NOMO-1 treated with DMSO at 0.1 percent for 48 hours (cell line): Measurements from ENCODE around the gene TGFBRAP1.
A peak's percentile ranks its signal among the peaks of the same experiment; 100 is the strongest.

Source experiments
- DNase-seq: peaks from one replicate; lab custom pipeline; 2025; ENCODE audit not compliant: unreplicated experiment; lab: John Stamatoyannopoulos, UW

The TGFBRAP1 gene

GRCh38 chr2:105243961-105244360 is 85.6 kb downstream of the TGFBRAP1 start:
- no peak for DNase-seq

GRCh38 chr2:105242286-105242993 is 87.1 kb downstream of the TGFBRAP1 start:
- DNase-seq = no peak

GRCh38 chr2:105241443-105241842 is 88.1 kb downstream of the TGFBRAP1 start, which contains the start of gene GPR45:
GPR45 (plus strand) TSS chr2:105241743; CDS start chr2:105241859, 116 bp downstream.
- no peak for DNase-seq

GRCh38 chr2:105239924-105240323 is 89.6 kb downstream of the TGFBRAP1 start:
- no peak for DNase-seq

- no peak for DNase-seq
Measured at GRCh38 chr2:105238664-105239240, 90.8 kb downstream of the TGFBRAP1 start.

- DNase-seq = no peak
Measured at GRCh38 chr2:105237045-105237765, 92.3 kb downstream of the TGFBRAP1 start.

- DNase-seq = no peak
Measured at GRCh38 chr2:105236060-105236424, 93.5 kb downstream of the TGFBRAP1 start.

- DNase-seq = peak; percentile 45
Measured at GRCh38 chr2:105235388-105236059, 94.0 kb downstream of the TGFBRAP1 start.

GRCh38 chr2:105231232-105231619 is 98.3 kb downstream of the TGFBRAP1 start:
- DNase-seq = no peak

GRCh38 chr2:105224444-105224843 is 105.1 kb downstream of the TGFBRAP1 start:
- DNase-seq = no peak

- DNase-seq = no peak
Measured at GRCh38 chr2:105220604-105221003, 108.9 kb downstream of the TGFBRAP1 start.

- no peak for DNase-seq
Measured at GRCh38 chr2:105215586-105216192, 113.8 kb downstream of the TGFBRAP1 start.
